ENCODE measurements around the gene KIR2DL4.
"Not testable (repeated sequence)": the region's sequence is repeated elsewhere in the genome, so short reads cannot be mapped to it uniquely, and the experiment has no call there.

DNA sequence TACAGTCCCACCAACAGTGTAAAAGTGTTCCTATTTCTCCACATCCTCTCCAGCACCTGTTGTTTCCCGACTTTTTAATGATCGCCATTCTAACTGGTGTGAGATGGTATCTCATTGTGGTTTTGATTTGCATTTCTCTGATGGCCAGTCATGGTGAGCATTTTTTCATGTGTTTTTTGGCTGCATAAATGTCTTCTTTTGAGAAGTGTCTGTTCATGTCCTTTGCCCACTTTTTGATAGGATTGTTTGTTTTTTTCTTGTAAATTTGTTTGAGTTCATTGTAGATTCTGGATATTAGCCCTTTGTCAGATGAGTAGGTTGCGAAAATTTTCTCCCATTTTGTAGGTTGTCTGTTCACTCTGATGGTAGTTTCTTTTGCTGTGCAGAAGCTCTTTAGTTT is 60.0 kb downstream of the KIR2DL4 start:
- TF ChIP-seq, protein P1, sequence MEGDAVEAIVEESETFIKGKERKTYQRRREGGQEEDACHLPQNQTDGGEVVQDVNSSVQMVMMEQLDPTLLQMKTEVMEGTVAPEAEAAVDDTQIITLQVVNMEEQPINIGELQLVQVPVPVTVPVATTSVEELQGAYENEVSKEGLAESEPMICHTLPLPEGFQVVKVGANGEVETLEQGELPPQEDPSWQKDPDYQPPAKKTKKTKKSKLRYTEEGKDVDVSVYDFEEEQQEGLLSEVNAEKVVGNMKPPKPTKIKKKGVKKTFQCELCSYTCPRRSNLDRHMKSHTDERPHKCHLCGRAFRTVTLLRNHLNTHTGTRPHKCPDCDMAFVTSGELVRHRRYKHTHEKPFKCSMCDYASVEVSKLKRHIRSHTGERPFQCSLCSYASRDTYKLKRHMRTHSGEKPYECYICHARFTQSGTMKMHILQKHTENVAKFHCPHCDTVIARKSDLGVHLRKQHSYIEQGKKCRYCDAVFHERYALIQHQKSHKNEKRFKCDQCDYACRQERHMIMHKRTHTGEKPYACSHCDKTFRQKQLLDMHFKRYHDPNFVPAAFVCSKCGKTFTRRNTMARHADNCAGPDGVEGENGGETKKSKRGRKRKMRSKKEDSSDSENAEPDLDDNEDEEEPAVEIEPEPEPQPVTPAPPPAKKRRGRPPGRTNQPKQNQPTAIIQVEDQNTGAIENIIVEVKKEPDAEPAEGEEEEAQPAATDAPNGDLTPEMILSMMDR (IDR thresholded peaks at IDR 0.05; ENCODE audit: low read depth, low read length) = not testable (repeated sequence)
- not testable (repeated sequence) for TF ChIP-seq EZH2phosphoT487 (IDR thresholded peaks at IDR 0.05; ENCODE audit: low read depth)

All from OCI-LY3 (cell line).